HFF-Myc (cell line): ENCODE data around the gene METTL3.

Experiments used
- DNase-seq: peaks from one replicate; pipeline ENCODE4 v3.0.0-alpha.2; 2011; ENCODE audit warnings: low read depth; ENCODE audit errors: extremely low read depth
- H3K4me3 ChIP-seq: replicated peaks from 2 replicates; pipeline ENCODE4 v1.5.1; 2011; ENCODE audit warnings: low read depth, mild to moderate bottlenecking, control low read depth, low read length
- CTCF ChIP-seq: IDR thresholded peaks from 2 replicates; pipeline ENCODE4 v1.5.1; 2012; ENCODE audit warnings: mild to moderate bottlenecking, low read depth, low read length, control low read depth; ENCODE audit errors: missing control alignments

METTL3 gene

GRCh38 chr14:21476523-21476924 is 34.6 kb downstream of the METTL3 start:
- TF ChIP-seq CTCF = no peak
- DNase-seq = no peak
- peak overlapping the region; percentile 100 for H3K4me3 ChIP-seq

DNA sequence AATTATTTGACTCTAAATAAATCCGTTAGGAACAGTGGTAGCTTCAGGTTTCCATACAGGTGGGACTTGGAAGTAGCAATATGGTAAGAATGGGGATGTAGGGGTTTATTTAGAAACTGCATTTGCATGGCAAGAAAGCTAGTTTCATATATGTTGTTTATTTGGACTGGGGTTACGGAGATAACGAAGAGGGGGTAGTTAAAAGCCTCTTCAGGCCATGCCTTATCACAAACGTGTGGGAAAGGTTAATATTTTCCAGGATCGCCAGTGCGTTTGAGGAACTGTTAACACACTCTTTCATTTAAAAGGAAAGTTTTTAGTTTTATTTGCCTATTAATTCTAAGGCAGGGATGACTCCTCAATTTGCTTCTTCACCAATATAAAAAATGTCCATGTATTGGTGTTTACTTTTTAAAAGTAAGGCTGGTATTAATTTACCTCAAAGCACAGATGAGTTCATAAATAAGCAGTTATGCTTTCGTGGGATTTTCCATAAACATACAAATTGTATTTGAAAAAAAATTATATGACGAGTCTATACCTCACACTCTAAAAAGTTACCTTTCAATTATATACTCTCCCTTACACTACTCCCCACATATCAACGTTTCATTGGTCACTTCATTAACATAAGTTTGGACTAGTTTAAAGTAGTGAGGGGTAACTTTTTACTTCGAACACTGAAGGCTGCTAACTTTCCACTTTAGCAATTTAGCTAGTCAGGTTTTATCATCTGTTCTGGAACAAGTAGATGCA is 35.2 kb downstream of the METTL3 start:
- peak overlapping the region; percentile 100 for H3K4me3 ChIP-seq
- TF ChIP-seq CTCF = no peak
- DNase-seq = no peak

DNA sequence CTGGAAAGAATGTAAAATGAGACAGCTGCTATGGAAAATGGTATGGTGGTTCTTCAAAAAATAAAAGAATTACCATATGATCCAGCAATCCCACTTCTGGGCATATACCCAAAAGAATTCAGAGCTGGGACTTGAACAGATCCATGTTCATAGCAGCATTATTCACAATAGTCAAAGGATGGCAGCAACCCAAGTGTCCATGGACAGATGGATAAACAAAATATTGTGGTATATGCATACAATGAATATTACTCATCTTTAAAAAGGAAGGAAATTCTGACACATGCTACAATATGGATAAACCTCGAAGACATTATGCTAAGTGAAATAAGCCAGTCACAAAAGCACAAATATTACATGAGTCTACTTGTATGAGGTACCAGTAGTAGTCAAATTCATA is 43.5 kb downstream of the METTL3 start:
- no peak for DNase-seq
- no peak for TF ChIP-seq CTCF
- H3K4me3 ChIP-seq = no peak overlapping the region

- peak within 1 kb of the TSS; percentile 76 for H3K4me3 ChIP-seq
- peak; percentile 99 for DNase-seq
- TF ChIP-seq CTCF = peak; percentile 64
Measured at GRCh38 chr14:21455912-21456667, 55.0 kb downstream of the METTL3 start, which contains the start of gene CHD8. Gene CHD8, minus strand, starts transcription at chr14:21456123. Its CDS starts 24,480 bp downstream, at chr14:21431643.

- peak overlapping the region; percentile 76 for H3K4me3 ChIP-seq
- TF ChIP-seq CTCF = no peak
- no peak for DNase-seq
Measured at GRCh38 chr14:21455592-21455911, 55.6 kb downstream of the METTL3 start.

DNA sequence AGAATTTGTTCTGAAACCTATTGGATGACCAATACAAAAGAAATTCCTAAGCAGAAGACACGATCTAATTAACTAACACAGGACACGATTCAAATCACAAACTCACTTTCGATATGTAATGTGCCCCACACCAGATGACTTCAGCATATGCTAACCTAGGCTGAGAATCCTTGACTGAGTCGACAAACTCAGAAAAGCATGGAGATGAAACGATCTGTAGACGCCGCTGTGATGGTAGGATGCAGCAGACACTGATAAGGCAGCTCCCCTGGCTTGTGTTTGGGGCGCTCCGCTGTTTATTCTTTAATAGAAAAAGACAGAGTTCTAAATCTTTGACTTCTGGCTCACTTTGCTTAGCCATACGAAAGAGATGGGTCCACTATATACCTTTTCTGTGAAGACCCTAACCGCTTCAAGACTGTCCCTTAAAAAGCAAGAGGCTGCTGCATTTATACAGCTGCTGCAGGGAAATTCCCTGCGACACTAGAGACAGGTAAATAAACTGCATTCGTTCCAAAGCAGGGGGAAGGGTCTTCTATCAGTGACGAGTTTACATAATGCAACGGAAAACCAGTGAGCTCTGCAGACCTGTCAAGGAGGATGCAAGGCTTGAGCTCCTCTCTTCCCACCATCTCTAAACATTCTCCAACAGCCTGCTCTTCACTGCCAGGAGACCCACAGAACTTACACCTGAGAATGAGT is 56.1 kb downstream of the METTL3 start:
- no peak for DNase-seq
- TF ChIP-seq CTCF = no peak
- H3K4me3 ChIP-seq = peak overlapping the region; percentile 76
